Measurements from ENCODE around the gene PCDHGB3.
"Not testable (repeated sequence)": the region's sequence is repeated elsewhere in the genome, so short reads cannot be mapped to it uniquely, and the experiment has no call there.

The PCDHGB3 gene

DNA sequence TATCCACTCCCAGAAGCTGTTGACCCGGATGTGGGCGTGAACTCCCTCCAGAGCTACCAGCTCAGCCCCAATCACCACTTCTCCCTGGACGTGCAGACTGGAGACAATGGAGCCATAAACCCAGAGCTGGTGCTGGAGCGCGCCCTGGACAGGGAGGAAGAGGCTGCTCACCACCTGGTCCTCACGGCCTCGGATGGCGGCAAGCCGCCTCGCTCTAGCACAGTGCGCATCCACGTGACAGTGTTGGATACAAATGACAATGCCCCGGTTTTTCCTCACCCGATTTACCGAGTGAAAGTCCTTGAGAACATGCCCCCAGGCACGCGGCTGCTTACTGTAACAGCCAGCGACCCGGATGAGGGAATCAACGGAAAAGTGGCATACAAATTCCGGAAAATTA is 23.2 kb downstream of the PCDHGB3 start:
- no peak for DNase-seq

DNA sequence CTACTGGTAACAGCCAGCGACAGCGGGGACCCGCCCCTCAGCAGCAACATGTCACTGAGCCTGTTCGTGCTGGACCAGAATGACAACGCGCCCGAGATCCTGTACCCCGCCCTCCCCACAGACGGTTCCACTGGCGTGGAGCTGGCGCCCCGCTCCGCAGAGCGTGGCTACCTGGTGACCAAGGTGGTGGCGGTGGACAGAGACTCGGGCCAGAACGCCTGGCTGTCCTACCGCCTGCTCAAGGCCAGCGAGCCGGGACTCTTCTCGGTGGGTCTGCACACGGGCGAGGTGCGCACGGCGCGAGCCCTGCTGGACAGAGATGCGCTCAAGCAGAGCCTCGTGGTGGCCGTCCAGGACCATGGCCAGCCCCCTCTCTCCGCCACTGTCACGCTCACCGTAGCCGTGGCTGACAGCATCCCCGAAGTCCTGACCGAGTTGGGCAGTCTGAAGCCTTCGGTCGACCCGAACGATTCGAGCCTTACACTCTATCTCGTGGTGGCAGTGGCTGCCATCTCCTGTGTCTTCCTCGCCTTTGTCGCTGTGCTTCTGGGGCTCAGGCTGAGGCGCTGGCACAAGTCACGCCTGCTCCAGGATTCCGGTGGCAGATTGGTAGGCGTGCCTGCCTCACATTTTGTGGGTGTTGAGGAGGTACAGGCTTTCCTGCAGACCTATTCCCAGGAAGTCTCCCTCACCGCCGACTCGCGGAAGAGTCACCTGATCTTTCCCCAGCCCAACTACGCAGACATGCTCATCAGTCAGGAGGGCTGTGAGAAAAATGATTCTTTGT is 24.6 kb downstream of the PCDHGB3 start:
- DNase-seq, result not testable (repeated sequence)

DNA sequence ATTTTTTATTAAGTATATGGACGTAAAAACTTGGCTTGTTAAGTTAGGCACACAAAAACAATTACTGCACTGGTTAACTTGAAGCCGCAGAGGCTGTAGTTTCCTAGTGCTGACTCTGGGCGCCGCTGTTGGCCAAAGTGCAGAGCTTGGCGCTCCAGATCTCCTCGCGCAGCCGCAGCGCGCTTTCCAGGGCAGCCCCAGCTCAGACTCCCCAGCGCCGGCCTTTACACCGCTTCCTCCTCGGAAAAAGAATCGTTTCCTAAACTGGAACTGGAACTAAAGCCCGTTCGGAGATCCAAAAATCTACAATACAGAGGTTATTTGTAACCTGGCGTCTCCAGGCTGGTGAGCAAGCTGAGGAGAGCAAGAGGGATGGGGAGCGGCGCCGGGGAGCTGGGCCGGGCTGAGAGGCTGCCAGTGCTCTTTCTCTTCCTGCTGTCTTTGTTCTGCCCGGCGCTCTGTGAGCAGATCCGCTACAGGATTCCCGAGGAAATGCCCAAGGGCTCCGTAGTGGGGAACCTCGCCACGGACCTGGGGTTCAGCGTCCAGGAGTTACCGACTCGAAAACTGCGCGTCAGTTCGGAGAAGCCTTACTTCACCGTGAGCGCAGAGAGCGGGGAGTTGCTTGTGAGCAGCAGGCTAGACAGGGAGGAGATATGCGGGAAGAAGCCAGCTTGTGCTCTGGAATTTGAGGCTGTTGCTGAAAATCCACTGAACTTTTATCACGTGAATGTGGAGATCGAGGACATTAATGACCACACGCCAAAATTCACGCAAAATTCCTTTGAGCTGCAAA is 27.9 kb downstream of the PCDHGB3 start, which contains the start of gene PCDHGB5:
Gene PCDHGB5, plus strand, starts transcription at position 192 of the 796 bp plus-strand sequence. Its CDS starts 181 bp downstream, at position 373.
- not testable (repeated sequence) for DNase-seq

DNA sequence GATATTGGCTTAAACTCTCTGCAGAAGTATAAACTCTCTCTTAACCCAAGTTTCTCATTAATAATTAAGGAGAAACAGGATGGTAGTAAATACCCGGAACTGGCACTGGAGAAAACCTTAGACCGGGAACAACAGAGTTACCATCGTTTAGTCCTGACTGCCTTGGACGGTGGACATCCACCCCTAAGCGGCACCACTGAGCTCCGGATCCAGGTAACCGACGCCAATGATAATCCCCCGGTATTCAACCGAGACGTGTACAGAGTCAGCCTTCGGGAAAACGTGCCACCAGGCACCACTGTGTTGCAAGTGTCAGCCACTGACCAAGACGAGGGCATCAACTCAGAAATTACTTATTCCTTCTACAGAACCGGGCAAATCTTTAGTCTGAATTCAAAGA is 28.6 kb downstream of the PCDHGB3 start:
- no peak for DNase-seq

DNA sequence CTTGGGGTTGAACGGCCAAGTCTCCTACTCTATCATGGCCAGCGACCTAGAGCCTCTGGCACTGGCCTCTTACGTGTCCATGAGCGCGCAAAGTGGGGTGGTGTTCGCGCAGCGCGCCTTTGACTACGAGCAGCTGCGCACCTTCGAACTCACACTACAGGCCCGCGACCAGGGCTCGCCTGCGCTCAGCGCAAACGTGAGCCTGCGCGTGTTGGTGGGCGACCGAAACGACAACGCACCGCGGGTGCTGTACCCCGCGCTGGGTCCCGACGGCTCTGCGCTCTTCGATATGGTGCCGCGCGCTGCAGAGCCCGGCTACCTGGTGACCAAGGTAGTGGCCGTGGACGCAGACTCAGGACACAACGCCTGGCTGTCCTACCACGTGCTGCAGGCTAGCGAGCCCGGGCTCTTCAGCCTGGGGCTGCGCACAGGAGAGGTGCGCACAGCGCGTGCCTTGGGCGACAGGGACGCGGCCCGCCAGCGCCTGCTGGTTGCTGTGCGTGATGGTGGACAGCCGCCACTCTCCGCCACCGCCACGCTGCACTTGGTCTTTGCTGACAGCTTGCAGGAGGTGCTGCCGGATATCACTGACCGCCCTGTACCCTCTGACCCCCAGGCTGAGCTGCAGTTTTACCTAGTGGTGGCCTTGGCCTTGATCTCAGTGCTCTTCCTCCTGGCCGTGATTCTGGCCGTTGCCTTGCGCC is 29.7 kb downstream of the PCDHGB3 start:
- no peak for DNase-seq

DNA sequence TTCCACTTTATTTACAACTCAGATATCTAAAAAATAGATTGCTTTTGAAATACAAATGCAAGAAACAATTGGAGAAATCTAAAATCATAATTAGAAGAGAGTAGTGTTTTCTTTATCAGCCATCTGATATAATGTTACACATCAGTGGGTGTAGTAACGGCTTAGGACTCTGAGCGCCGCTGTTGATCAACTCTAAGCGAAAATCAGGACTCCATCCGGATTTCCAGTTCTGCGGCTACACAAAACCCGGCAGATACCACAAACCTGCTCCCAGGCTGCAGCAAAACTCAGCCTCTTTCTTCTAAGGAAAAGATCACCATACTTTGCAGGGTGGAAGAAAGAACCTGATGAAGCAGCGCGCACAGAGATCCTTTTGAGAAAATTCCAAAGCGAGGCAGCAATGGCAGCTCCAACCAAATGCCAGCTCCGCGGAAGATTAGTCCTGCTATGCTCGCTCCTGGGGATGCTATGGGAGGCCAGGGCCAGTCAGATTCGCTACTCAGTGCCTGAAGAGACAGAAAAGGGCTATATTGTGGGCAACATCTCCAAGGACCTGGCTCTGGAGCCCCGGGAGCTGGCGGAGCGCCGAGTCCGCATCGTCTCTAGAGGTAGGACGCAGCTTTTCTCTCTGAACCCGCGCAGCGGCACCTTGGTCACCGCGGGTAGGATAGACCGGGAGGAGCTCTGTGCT is 32.7 kb downstream of the PCDHGB3 start, which contains the start of gene PCDHGA9:
Gene PCDHGA9, plus strand, starts transcription at position 226 of the 691 bp plus-strand sequence. Its CDS starts 175 bp downstream, at position 401.
- DNase-seq, result peak; percentile 32

DNA sequence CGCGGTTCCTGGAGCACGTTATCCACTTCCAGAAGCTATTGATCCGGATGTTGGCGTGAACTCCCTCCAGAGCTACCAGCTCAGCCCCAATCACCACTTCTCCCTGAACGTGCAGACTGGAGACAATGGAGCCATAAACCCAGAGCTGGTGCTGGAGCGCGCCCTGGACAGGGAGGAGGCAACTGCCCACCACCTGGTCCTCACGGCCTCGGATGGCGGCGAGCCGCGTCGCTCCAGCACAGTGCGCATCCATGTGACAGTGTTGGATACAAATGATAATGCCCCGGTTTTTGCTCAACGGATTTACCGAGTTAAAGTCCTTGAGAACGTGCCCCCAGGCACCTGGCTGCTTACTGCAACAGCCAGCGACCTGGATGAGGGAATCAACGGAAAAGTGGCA is 33.3 kb downstream of the PCDHGB3 start:
- DNase-seq, result no peak

DNA sequence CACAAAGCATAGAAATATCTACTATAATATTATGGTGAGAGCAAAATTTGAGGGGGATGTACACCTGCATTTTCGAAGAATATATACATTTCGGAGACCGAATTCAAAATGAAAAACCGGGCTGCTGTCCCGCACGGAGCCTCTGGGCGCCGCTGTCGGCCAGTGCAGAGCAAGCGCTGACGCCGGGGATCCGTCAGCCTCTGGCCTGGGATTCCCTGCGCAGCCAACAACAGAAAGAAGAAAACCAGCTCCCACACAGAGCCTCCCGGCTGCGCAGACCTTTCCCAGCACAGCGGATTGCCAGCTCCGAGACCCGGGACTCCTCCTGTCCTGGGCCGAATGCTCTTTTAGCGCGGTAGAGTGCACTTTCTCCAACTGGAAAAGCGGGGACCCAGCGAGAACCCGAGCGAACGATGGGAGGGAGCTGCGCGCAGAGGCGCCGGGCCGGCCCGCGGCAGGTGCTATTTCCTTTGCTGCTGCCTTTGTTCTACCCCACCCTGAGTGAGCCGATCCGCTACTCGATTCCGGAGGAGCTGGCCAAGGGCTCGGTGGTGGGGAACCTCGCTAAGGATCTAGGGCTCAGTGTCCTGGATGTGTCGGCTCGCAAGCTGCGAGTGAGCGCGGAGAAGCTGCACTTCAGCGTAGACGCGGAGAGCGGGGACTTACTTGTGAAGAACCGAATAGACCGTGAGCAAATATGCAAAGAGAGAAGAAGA is 37.9 kb downstream of the PCDHGB3 start, which contains the start of gene PCDHGB6:
Gene PCDHGB6, plus strand, starts transcription at position 232 of the 716 bp plus-strand sequence. Its CDS starts 182 bp downstream, at position 414.
- DNase-seq, result peak; percentile 52

DNA sequence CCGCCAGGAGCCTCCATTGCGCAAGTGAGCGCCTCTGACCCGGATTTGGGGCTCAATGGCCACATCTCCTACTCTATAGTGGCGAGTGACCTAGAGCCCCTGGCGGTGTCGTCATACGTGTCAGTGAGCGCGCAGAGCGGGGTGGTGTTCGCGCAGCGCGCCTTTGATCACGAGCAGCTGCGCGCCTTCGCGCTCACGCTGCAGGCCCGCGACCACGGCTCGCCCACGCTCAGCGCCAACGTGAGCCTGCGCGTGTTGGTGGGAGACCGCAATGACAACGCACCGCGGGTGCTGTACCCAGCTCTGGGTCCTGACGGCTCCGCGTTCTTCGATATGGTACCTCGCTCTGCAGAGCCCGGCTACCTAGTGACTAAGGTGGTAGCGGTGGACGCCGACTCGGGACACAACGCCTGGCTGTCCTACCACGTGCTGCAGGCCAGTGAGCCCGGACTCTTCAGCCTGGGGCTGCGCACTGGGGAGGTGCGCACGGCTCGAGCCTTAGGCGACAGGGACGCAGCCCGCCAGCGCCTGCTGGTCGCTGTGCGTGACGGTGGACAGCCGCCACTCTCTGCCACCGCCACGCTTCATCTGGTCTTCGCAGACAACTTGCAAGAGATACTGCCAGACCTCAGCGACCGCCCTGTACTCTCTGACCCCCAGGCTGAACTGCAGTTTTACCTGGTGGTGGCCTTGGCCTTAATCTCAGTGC is 39.7 kb downstream of the PCDHGB3 start:
- DNase-seq, result no peak

DNA sequence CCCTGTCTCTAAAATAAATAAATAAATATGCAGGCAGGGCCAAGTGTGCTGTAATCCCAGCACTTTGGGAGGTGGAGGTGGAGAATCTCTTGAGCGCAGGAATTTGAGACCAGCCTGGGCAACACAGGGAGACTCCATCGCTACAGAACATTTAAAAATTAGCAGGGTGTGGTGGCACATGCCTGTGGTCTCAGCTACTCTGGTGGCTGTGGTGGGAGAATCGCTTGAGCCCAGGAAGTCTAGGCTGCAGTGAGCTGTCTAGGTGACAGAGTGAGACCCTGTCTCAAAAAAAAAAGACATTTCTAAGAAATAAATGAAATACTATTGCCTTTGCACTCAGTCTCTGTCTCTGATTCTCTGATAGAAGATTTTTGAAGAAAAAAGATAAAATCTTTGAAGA is 41.5 kb downstream of the PCDHGB3 start:
- DNase-seq, result no peak

DNA sequence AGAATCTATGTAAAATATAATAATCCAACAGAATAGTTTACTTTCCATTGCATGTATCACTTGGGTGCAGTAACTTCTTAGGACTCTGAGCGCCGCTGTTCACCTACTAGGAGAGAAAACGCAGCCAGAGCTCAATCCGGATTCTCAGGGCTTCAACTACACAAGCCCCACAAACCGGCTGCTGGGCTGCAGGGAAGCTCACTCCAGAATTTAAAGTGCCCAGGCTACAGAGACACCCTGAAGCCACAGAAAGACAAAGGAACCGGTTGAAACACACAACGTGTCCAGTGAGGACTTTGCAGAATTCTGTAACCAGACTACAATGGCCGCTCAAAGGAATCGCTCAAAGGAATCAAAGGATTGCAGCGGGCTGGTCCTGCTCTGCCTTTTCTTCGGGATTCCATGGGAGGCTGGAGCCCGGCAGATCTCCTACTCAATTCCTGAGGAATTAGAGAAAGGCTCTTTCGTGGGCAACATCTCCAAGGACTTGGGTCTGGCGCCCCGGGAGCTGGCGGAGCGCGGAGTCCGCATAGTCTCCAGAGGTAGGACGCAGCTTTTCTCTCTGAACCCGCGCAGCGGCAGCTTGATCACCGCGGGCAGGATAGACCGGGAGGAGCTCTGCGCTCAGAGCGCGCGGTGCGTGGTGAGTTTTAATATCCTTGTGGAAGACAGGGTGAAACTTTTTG is 43.0 kb downstream of the PCDHGB3 start, which contains the start of gene PCDHGA10:
Gene PCDHGA10, plus strand, starts transcription at position 134 of the 686 bp plus-strand sequence. Its CDS starts 189 bp downstream, at position 323.
- peak; percentile 47 for DNase-seq

DNA sequence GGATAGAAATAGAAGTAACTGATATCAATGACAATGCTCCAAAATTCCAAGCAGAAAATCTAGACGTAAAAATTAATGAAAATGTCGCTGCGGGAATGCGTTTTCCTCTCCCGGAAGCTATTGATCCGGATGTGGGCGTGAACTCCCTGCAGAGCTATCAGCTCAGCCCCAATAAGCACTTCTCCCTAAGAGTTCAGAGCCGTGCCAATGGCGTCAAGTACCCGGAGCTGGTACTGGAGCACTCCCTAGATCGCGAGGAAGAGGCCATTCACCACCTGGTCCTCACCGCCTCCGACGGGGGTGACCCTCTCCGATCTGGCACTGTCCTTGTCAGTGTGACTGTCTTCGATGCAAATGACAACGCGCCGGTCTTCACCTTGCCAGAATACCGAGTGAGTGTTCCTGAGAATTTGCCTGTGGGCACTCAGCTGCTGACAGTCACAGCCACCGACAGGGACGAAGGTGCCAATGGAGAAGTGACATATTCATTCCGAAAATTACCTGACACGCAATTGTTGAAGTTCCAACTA is 43.6 kb downstream of the PCDHGB3 start:
- no peak for DNase-seq

DNA sequence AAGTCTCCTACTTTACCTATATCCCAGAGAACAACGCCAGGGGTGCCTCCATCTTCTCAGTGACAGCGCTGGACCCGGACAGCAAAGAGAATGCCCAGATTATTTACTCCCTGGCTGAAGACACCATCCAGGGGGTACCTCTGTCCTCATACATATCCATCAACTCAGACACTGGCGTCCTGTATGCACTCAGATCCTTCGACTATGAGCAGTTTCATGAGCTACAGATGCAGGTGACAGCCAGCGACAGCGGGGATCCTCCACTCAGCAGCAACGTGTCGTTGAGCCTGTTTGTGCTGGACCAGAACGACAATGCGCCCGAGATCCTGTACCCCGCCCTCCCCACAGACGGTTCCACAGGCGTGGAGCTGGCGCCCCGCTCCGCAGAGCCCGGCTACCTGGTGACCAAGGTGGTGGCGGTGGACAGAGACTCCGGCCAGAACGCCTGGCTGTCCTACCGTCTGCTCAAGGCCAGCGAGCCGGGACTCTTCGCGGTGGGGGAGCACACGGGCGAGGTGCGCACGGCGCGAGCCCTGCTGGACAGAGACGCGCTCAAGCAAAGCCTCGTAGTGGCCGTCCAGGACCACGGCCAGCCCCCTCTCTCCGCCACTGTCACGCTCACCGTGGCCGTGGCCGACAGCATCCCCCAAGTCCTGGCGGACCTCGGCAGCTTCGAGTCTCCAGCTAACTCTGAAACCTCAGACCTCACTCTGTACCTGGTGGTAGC is 44.7 kb downstream of the PCDHGB3 start:
- DNase-seq, result not testable (repeated sequence)

DNA sequence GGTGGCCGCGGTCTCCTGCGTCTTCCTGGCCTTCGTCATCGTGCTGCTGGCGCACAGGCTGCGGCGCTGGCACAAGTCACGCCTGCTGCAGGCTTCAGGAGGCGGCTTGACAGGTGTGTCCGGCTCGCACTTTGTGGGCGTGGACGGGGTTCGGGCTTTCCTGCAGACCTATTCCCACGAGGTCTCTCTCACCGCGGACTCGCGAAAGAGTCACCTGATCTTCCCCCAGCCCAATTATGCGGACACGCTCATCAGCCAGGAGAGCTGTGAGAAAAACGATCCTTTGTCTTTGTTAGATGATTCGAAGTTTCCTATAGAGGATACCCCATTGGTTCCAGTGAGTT is 45.2 kb downstream of the PCDHGB3 start:
- DNase-seq, result not testable (repeated sequence)

DNA sequence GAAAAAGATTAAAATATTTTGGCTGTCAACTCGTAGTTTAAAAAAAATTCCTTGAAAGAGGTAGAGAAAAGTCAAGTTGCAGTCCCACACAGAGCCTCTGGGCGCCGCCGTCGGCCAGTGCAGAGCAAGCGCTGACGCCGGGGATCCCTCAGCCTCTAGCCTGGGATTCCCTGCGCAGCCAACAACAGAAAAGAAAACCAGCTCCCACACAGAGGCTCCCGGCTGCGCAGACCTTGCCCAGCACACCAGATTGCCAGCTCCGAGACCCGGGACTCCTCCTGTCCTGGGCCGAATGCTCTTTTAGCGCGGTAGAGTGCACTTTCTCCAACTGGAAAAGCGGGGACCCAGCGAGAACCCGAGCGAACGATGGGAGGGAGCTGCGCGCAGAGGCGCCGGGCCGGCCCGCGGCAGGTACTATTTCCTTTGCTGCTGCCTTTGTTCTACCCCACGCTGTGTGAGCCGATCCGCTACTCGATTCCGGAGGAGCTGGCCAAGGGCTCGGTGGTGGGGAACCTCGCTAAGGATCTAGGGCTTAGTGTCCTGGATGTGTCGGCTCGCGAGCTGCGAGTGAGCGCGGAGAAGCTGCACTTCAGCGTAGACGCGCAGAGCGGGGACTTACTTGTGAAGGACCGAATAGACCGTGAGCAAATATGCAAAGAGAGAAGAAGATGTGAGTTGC is 47.6 kb downstream of the PCDHGB3 start, which contains the start of gene PCDHGB7:
Gene PCDHGB7, plus strand, starts transcription at position 184 of the 679 bp plus-strand sequence. Its CDS starts 183 bp downstream, at position 367.
- peak; percentile 27 for DNase-seq

DNA sequence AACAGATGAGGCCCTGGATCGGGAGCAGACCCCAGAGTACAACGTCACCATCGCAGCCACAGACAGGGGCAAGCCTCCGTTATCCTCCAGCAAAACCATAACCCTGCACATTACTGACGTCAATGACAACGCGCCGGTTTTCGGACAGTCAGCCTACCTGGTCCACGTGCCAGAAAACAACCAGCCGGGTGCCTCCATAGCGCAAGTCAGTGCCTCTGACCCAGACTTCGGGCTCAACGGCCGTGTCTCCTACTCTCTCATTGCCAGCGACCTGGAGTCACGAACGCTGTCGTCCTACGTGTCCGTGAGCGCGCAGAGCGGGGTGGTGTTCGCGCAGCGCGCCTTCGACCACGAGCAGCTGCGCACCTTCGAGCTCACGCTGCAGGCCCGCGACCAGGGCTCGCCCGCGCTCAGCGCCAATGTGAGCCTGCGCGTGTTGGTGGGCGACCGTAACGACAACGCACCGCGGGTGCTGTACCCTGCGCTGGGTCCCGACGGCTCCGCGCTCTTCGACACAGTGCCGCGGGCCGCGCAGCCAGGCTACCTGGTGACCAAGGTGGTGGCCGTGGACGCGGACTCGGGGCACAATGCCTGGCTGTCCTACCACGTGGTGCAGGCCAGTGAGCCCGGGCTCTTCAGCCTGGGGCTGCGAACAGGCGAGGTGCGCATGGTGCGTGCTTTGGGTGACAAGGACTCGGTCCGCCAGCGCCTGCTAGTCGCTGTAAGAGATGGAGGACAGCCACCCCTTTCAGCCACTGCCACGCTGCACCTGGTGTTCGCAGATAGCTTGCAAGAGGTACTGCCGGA is 49.2 kb downstream of the PCDHGB3 start:
- DNase-seq, result no peak

DNA sequence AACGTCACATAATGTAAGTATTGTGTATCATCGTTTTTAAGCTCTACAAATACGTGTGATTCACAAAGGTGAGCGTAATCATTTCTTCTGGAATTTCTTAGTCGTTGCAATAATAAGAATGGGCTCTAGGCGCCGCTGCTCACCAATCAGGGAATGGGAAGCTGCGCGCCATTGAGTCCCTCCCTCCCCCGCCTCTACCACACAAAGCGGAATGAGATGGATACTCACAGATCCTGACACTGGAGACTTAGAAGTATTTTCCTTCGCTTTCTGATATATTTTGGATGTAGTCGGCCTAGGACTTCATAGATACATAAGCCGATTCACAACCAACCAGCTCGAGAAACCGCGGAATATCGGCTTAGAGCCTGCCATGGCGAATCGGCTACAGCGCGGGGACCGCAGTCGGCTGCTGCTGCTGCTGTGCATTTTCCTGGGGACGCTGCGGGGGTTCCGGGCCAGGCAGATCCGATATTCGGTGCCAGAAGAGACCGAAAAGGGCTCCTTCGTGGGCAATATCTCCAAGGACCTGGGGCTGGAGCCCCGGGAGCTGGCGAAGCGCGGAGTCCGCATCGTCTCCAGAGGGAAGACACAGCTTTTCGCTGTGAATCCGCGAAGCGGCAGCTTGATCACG is 50.9 kb downstream of the PCDHGB3 start, which contains the start of gene PCDHGA11:
Gene PCDHGA11, plus strand, starts transcription at position 197 of the 634 bp plus-strand sequence. Its CDS starts 177 bp downstream, at position 374.
- DNase-seq, result peak; percentile 9

All from NCI-H82 (cell line).